Measurements from ENCODE around the gene CCM2.

DNA sequence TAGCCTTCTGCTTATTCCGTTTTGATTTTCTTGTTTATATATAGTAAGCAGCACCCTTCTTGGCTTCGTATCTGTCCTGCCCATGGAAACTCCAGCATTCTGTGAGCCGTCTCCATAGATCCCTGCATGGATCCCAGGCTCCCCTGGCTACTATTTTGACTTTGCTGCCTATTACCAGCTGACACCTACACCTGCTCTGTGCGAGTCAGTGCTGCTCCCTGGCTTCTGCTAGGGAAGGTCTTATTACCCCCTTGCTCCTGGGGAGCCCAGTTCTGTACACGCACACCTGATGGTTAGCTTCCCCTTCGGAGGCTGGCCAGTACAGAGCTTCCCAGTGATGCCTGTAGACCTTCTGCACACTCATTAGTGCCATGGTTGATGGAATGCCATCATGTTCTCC lies 53.4 kb downstream of the CCM2 start:
- TF ChIP-seq, protein P1, sequence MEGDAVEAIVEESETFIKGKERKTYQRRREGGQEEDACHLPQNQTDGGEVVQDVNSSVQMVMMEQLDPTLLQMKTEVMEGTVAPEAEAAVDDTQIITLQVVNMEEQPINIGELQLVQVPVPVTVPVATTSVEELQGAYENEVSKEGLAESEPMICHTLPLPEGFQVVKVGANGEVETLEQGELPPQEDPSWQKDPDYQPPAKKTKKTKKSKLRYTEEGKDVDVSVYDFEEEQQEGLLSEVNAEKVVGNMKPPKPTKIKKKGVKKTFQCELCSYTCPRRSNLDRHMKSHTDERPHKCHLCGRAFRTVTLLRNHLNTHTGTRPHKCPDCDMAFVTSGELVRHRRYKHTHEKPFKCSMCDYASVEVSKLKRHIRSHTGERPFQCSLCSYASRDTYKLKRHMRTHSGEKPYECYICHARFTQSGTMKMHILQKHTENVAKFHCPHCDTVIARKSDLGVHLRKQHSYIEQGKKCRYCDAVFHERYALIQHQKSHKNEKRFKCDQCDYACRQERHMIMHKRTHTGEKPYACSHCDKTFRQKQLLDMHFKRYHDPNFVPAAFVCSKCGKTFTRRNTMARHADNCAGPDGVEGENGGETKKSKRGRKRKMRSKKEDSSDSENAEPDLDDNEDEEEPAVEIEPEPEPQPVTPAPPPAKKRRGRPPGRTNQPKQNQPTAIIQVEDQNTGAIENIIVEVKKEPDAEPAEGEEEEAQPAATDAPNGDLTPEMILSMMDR (IDR thresholded peaks at IDR 0.05): no peak
- TF ChIP-seq POLR2A (IDR thresholded peaks at IDR 0.05): no peak
- no peak for TF ChIP-seq EP300 (IDR thresholded peaks at IDR 0.05)

Data from ovary (tissue), 3 donors.